Left ventricle myocardium inferior (tissue), 1 donor: ENCODE measurements around the gene TACC3. TPM values are rescaled to one million over a fixed set of nuclear protein-coding genes. Genes with fewer than 3 reads are reported as not detected.

ENCODE experiments used
- DNase-seq: peaks from one replicate; pipeline ENCODE4 v3.0.0-alpha.2; 2020
- H3K27ac ChIP-seq: fragments of 200-600 bp; replicated peaks from 2 replicates; pipeline ENCODE4 v1.8.0; 2021
- H3K27me3 ChIP-seq: fragments of 200-600 bp; 2 replicates; pipeline ENCODE4 v1.8.0; 2021; ENCODE audit warnings: low read depth
- H3K36me3 ChIP-seq: fragments of 200-600 bp; 2 replicates; pipeline ENCODE4 v1.8.0; 2021
- H3K4me1 ChIP-seq: fragments of 200-600 bp; 2 replicates; pipeline ENCODE4 v1.8.0; 2021
- H3K4me3 ChIP-seq: fragments of 200-600 bp; 2 replicates; pipeline ENCODE4 v1.8.0; 2021; ENCODE audit warnings: mild to moderate bottlenecking, moderate library complexity
- H3K9me3 ChIP-seq: fragments of 200-600 bp; replicated peaks from 2 replicates; pipeline ENCODE4 v1.8.0; 2021
- intact Hi-C: fragments of 100-400 bp; cut with micrococcal nuclease; formaldehyde crosslinking; loops from one replicate; pipeline ENCODE4 v1.11.0; 2022
- total RNA-seq: library from RNA; stranded (reverse); fragmentation: NEBNext Ultra II Directional; extraction: Animal tissue kit (Norgen Biotek cat#: 25700); gene quantifications from one replicate; pipeline ENCODE4 v1.2.1, GENCODE V29; 2021
- TF ChIP-seq, protein P1 (sequence below): fragments of 200-600 bp; IDR thresholded peaks from 2 replicates; pipeline ENCODE4 v1.8.0; 2021; ENCODE audit warnings: antibody characterized with exemption, mild to moderate bottlenecking, borderline replicate concordance
- donor health status: DM: no; HTN: yes; CAD: no; lungs with severe emphysema.

TACC3 gene
- total RNA-seq, 1 donor from 2014 or later = 5.8 TPM

DNA sequence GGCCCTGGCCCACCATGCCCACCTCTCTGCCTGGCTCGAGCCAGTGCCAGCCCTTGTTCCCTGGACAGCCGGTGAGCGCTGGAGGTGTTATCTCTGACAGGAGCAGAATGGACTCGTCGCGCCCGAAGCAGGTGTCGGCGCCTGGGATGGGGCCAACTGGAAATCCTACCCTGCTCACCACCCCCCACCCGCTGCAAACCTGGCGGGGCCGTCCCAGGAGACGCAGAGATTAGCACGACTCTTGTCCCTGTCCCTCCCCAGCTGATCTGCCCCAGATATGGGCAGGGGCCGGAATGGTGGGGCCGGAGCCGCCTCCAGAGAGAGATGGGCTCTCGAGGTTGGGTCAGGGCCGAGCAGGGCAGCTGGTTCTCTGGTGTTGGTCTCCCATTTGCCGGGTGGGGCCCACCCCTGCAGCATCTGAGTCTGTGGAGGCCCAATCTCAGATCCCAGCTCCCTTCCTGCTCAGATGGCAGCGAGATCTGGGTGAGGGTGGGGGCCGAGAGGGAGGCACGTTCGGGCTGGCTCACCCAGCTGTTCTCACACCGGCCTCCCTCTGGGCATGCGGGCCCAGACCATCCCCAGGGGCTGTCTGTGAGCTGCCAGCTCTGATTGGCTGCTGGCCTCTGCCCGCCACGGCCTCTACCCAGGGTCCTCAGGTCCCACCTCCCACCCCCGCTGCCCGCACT is 51.7 kb downstream of the TACC3 start:
- intact Hi-C loops = no loop called here
- H3K27ac ChIP-seq = no peak overlapping the region
- no peak overlapping the region for H3K4me3 ChIP-seq
- peaks cover 33% of the 10 kb centered on the region for H3K27me3 ChIP-seq
- peaks cover under 1% of the 10 kb centered on the region for H3K4me1 ChIP-seq
- no peaks in the 10 kb centered on the region for H3K9me3 ChIP-seq
- DNase-seq = no peak
- no peaks in the 10 kb centered on the region for H3K36me3 ChIP-seq
- TF ChIP-seq, protein P1, sequence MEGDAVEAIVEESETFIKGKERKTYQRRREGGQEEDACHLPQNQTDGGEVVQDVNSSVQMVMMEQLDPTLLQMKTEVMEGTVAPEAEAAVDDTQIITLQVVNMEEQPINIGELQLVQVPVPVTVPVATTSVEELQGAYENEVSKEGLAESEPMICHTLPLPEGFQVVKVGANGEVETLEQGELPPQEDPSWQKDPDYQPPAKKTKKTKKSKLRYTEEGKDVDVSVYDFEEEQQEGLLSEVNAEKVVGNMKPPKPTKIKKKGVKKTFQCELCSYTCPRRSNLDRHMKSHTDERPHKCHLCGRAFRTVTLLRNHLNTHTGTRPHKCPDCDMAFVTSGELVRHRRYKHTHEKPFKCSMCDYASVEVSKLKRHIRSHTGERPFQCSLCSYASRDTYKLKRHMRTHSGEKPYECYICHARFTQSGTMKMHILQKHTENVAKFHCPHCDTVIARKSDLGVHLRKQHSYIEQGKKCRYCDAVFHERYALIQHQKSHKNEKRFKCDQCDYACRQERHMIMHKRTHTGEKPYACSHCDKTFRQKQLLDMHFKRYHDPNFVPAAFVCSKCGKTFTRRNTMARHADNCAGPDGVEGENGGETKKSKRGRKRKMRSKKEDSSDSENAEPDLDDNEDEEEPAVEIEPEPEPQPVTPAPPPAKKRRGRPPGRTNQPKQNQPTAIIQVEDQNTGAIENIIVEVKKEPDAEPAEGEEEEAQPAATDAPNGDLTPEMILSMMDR = no peak

DNA sequence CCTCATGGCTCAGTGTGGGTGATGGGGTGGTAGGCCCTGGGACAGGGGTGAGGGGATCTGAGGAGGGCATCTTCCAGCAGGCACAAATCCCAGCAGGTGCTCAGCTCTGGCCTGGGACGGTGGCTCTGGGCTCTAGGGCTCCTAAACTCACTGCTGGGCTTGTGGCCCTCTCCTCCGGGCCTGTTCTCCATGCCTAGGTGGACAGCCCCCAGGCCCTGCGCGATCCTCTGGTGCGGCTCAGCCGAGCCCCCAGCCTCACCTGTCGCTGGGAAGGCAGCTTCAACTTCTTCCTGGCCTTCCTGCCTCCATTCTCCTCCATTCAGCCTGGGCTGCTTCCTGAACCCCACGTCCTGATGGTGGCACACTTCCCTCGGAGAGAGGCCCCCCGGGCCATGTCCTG is 52.4 kb downstream of the TACC3 start:
- no peak for DNase-seq
- Histone ChIP-seq H3K9me3 (no peaks in the 10 kb centered on the region), H3K4me3 (no peak overlapping the region), H3K36me3 (no peaks in the 10 kb centered on the region), H3K27me3 (peaks cover 33% of the 10 kb centered on the region), H3K27ac (no peak overlapping the region), H3K4me1 (peaks cover 5% of the 10 kb centered on the region)
- TF ChIP-seq, protein P1 = no peak
- intact Hi-C loops = no loop called here

DNA sequence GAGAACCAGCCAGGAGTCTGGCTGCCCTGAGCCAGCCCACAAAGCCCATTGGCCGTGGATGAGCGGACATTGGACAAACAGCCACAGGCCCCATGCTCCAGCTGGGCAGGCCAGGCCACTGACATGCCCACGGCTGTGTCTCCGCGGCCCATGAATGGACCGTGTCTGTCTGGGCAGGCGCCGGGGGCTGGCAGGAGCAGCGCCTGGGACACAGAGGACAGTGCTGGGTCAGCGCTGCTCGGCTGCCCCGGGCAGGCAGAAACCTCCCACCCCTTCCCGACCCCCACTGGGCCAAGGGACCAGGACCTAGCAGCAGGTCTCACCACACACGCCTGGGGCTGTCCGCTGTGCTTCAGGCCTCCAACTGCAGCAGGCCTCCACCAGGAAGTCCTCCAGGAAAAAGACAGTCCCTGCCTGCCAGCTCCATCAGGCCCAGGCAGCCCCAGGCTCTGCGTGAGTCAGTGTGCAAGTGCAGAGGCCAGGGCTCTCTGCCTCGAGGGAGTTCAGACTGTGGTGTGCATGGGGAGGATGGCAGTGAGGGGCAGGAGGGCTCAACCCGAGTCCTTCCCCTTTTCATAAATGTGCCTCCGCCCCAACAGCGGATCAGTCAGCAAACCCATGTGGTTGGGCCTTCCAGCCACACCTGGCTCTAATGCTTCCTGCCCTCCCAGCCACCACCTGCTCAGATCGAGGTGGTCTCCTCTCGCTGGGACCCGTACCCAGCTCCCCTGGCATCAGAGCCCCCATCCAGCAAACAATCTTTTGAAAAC is 54.6 kb downstream of the TACC3 start:
- Histone ChIP-seq H3K27me3 (peaks cover 15% of the 10 kb centered on the region), H3K4me3 (no peak overlapping the region), H3K4me1 (peaks cover 5% of the 10 kb centered on the region), H3K36me3 (no peaks in the 10 kb centered on the region), H3K9me3 (no peaks in the 10 kb centered on the region), H3K27ac (no peak overlapping the region)
- TF ChIP-seq, protein P1 = no peak
- DNase-seq = no peak
- intact Hi-C loops = no loop called here

DNA sequence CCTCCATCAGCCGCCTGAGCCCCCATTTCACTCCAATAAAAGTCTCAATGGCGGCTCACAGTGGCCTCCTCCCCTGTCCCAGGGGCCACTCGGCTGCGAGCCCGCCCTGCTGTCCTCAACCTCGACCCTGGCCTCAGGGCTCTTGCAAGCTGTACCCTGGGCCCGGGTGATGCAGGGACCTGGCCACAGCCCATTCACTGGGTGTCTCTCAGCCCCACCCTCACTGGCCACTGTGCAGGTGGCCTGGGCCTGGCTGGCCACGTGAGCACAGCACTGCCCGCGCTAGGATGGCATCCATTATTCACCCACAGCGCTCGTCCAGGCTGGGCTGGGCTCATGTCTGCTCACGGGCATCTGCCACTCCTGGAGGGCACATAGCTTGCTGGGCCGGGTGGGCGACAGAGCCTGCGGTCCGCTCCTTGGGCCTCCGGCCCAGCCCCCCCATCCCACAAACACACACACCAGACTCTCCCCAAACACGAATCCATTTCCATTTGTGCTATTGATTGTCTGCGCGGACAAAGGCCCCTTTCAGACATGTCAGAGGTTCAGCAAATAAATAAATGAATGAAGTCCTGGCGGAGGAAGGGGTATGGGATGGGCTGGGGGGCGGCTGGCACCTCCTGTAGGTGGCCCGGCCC is 55.3 kb downstream of the TACC3 start:
- Histone ChIP-seq H3K36me3 (no peaks in the 10 kb centered on the region), H3K27me3 (peaks cover 14% of the 10 kb centered on the region), H3K4me3 (no peak overlapping the region), H3K27ac (no peak overlapping the region), H3K9me3 (no peaks in the 10 kb centered on the region), H3K4me1 (peaks cover 5% of the 10 kb centered on the region)
- TF ChIP-seq, protein P1 = no peak
- DNase-seq = no peak
- intact Hi-C loops = no loop called here

DNA sequence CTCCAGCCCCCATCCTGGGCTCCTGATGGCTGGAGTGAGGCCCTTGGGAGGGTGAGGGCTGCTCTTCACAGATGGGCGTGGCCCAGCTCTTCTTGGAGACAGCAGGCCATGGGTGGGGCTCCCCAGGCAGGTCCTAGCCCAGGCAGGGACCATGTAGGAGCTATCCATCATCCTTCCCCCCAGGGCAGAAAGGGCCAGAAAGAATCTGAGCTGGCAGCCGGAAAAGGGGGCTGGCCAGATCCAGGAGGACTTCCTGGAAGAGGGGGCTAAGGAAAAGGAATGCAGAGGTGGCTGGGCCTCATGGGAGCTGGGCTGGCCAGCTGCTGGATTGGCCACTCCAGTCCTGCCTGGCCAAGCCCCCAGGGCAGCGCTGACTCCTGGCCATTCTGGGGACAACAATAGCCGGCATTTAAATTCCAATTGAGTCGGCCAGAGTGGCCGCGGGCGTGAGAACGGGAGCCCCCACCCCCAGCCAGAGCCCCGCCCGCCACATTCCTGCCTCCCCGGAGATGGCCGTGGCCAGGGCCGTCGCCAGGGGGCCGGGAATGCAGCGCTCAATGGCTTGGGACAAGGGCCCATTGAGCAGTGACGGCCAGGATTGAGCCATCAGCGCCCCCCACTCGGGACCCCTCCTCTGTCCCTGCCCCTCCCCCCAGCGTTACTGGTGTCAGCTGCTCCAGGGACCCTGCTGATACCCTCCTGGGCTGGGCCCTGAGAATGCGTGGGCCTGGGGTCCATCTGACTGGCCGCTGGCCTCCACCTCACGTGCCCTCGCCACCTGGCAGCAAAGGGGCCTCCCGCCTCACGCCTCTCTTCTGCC is 56.7 kb downstream of the TACC3 start:
- peaks cover 14% of the 10 kb centered on the region for H3K27me3 ChIP-seq
- H3K4me1 ChIP-seq = peaks cover 5% of the 10 kb centered on the region
- H3K4me3 ChIP-seq = no peak overlapping the region
- TF ChIP-seq, protein P1 = no peak
- H3K27ac ChIP-seq = no peak overlapping the region
- no peaks in the 10 kb centered on the region for H3K9me3 ChIP-seq
- no peaks in the 10 kb centered on the region for H3K36me3 ChIP-seq
- DNase-seq = no peak
- intact Hi-C loops = no loop called here
